Measurements from ENCODE around the gene NAXD.

- no peak for TF ChIP-seq POLR2AphosphoS5 (IDR thresholded peaks at IDR 0.05; ENCODE audit: borderline replicate concordance, low read depth, low read length)
- no peak for TF ChIP-seq EZH2 (IDR thresholded peaks at IDR 0.05)
- no peak for TF ChIP-seq FOXP2 (optimal IDR thresholded peaks at IDR 0.05; ENCODE audit: control extremely low read depth, extremely low read length, insufficient read depth)
These were observed 33.7 kb upstream of the NAXD start for GRCh38 chr13:110581506-110582185.

Data from SK-N-MC (cell line).